ENCODE data around the gene MLEC.

DNA sequence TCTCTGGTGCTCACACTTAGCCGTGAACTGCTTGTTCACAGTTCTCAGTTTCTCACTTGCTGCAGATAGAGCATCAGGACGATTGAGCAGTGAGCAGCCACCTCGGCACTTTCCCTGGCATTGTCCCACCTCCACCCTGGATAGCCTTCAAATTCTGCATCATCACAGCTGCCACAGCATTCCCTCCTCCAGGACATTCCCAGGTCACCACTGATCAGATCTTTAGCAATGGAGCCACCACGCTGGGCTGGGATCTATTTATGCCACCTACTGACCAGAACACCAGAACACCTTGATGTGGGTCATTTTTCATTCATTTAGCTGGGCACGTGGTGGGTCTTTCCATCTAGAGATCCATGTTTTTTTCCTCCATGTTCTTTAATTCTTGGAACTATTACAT, 62.3 kb downstream of the MLEC start:
- TF ChIP-seq, protein P1, sequence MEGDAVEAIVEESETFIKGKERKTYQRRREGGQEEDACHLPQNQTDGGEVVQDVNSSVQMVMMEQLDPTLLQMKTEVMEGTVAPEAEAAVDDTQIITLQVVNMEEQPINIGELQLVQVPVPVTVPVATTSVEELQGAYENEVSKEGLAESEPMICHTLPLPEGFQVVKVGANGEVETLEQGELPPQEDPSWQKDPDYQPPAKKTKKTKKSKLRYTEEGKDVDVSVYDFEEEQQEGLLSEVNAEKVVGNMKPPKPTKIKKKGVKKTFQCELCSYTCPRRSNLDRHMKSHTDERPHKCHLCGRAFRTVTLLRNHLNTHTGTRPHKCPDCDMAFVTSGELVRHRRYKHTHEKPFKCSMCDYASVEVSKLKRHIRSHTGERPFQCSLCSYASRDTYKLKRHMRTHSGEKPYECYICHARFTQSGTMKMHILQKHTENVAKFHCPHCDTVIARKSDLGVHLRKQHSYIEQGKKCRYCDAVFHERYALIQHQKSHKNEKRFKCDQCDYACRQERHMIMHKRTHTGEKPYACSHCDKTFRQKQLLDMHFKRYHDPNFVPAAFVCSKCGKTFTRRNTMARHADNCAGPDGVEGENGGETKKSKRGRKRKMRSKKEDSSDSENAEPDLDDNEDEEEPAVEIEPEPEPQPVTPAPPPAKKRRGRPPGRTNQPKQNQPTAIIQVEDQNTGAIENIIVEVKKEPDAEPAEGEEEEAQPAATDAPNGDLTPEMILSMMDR (IDR thresholded peaks at IDR 0.05) = no peak
- no peak for TF ChIP-seq POLR2A (IDR thresholded peaks at IDR 0.05)
